GM12801 (cell line): ENCODE data around the gene CRYBA1.

ENCODE experiments used
- CTCF ChIP-seq: IDR thresholded peaks from one replicate; pipeline ENCODE4 v1.5.1; 2011; ENCODE audit warnings: control low read depth; ENCODE audit not compliant: insufficient read length; ENCODE audit errors: extremely low read depth

CRYBA1 gene

GRCh38 chr17:29278692-29279091, 32.0 kb downstream of the CRYBA1 start:
- TF ChIP-seq CTCF: no peak

- no peak for TF ChIP-seq CTCF
These were observed 32.9 kb downstream of the CRYBA1 start for GRCh38 chr17:29279397-29280070.

GRCh38 chr17:29283496-29283895, 36.8 kb downstream of the CRYBA1 start:
- TF ChIP-seq CTCF: no peak

- TF ChIP-seq CTCF: no peak
These were observed 37.3 kb downstream of the CRYBA1 start for GRCh38 chr17:29283961-29284360.

GRCh38 chr17:29289852-29290251, 43.2 kb downstream of the CRYBA1 start:
- TF ChIP-seq CTCF: no peak

- TF ChIP-seq CTCF: no peak
These were observed 44.6 kb downstream of the CRYBA1 start for GRCh38 chr17:29291163-29291752.

GRCh38 chr17:29292071-29292991, 45.7 kb downstream of the CRYBA1 start:
- TF ChIP-seq CTCF: no peak
